HUES64 (cell line): ENCODE results near the gene LIN28A.
A peak's percentile ranks its signal among the peaks of the same experiment; 100 is the strongest.

Experiments
- H3K27ac ChIP-seq: 2 replicates; pipeline ENCODE4 v1.7.0; 2013; ENCODE audit warnings: low read depth, low read length, inconsistent platforms
- H3K27me3 ChIP-seq: 2 replicates; pipeline ENCODE4 v1.6.1; 2013; ENCODE audit warnings: mild to moderate bottlenecking, low read length; ENCODE audit not compliant: insufficient read depth
- H3K36me3 ChIP-seq: 2 replicates; pipeline ENCODE4 v1.6.1; 2013; ENCODE audit warnings: mild to moderate bottlenecking, low read length; ENCODE audit not compliant: insufficient read depth
- H3K4me1 ChIP-seq: 2 replicates; pipeline ENCODE4 v1.6.1; 2013; ENCODE audit warnings: mild to moderate bottlenecking, low read length, moderate library complexity; ENCODE audit not compliant: insufficient read depth
- H3K4me3 ChIP-seq: 2 replicates; pipeline ENCODE4 v1.5.1; 2013; ENCODE audit warnings: mild to moderate bottlenecking, low read length, moderate library complexity
- H3K9ac ChIP-seq: 2 replicates; pipeline ENCODE4 v1.6.1; 2013; ENCODE audit warnings: mild to moderate bottlenecking, low read depth, low read length
- H3K9me3 ChIP-seq: 2 replicates; pipeline ENCODE4 v1.6.1; 2013; ENCODE audit warnings: low read depth, low read length; ENCODE audit not compliant: insufficient read depth
- WGBS: fragments of 150-250, 120-280 bp; methylation state at CpG from one replicate; pipeline ENCODE4 v1.1.7; 2013; ENCODE audit warnings: missing lambda C conversion rate; 5-methylcytosine and 5-hydroxymethylcytosine counted together

The LIN28A gene

GRCh38 chr1:26411624-26412074 lies 1.0 kb downstream of the LIN28A start:
- Histone ChIP-seq H3K4me3 (peak overlapping the region; percentile 99), H3K9me3 (no peaks in the 10 kb centered on the region), H3K27ac (peak overlapping the region; percentile 99), H3K4me1 (peaks cover 32% of the 10 kb centered on the region), H3K36me3 (peaks cover 51% of the 10 kb centered on the region), H3K9ac (peak overlapping the region; percentile 99), H3K27me3 (no peaks in the 10 kb centered on the region)
- under 1% methylated on average over 16 of the region's 20 CpGs for WGBS

GRCh38 chr1:26412180-26412840 lies 1.7 kb downstream of the LIN28A start:
- H3K27me3 ChIP-seq, result no peaks in the 10 kb centered on the region
- WGBS, result 1% methylated on average over 9 of the region's 9 CpGs
- peak overlapping the region; percentile 99 for H3K9ac ChIP-seq

GRCh38 chr1:26413031-26413430 lies 2.4 kb downstream of the LIN28A start:
- H3K27ac ChIP-seq, result peak overlapping the region; percentile 99
- H3K9ac ChIP-seq, result peak overlapping the region; percentile 99
- H3K4me3 ChIP-seq, result peak overlapping the region; percentile 99
- H3K9me3 ChIP-seq, result no peaks in the 10 kb centered on the region
- H3K4me1 ChIP-seq, result peaks cover 41% of the 10 kb centered on the region
- H3K36me3 ChIP-seq, result peaks cover 62% of the 10 kb centered on the region
- no CpG with 5 or more reads among the region's 1 CpG for WGBS
- no peaks in the 10 kb centered on the region for H3K27me3 ChIP-seq

More at GRCh38 chr1:26412180-26412840, 1.7 kb downstream of the LIN28A start:
- H3K4me1 ChIP-seq, result peaks cover 34% of the 10 kb centered on the region
- no peaks in the 10 kb centered on the region for H3K9me3 ChIP-seq
- peak overlapping the region; percentile 99 for H3K4me3 ChIP-seq
- peak overlapping the region; percentile 99 for H3K27ac ChIP-seq
- H3K36me3 ChIP-seq, result peaks cover 54% of the 10 kb centered on the region

- WGBS, result 18% methylated on average over 7 of the region's 9 CpGs
- H3K4me1 ChIP-seq, result peaks cover 78% of the 10 kb centered on the region
- no peaks in the 10 kb centered on the region for H3K27me3 ChIP-seq
- peak overlapping the region; percentile 96 for H3K27ac ChIP-seq
- peak overlapping the region; percentile 37 for H3K4me3 ChIP-seq
- peak overlapping the region; percentile 82 for H3K9ac ChIP-seq
- no peaks in the 10 kb centered on the region for H3K9me3 ChIP-seq
- peaks cover 82% of the 10 kb centered on the region for H3K36me3 ChIP-seq
These were observed 6.6 kb downstream of the LIN28A start for GRCh38 chr1:26417111-26417759.

- Histone ChIP-seq H3K27me3 (no peaks in the 10 kb centered on the region), H3K36me3 (peaks cover 79% of the 10 kb centered on the region), H3K4me1 (peaks cover 77% of the 10 kb centered on the region), H3K27ac (peak overlapping the region; percentile 96), H3K4me3 (peak overlapping the region; percentile 39), H3K9me3 (no peaks in the 10 kb centered on the region), H3K9ac (peak overlapping the region; percentile 82)
- 2% methylated on average over 4 of the region's 5 CpGs for WGBS
These were observed 8.3 kb downstream of the LIN28A start for GRCh38 chr1:26418865-26419349.

GRCh38 chr1:26419494-26419893 lies 8.9 kb downstream of the LIN28A start:
- Histone ChIP-seq H3K4me3 (peak overlapping the region; percentile 38), H3K36me3 (peaks cover 78% of the 10 kb centered on the region), H3K9ac (peak overlapping the region; percentile 65), H3K4me1 (peaks cover 71% of the 10 kb centered on the region), H3K27me3 (no peaks in the 10 kb centered on the region), H3K9me3 (no peaks in the 10 kb centered on the region), H3K27ac (peak overlapping the region; percentile 91)
- WGBS, result 61% methylated on average over 2 of the region's 2 CpGs

- peak overlapping the region; percentile 86 for H3K27ac ChIP-seq
- H3K9me3 ChIP-seq, result no peaks in the 10 kb centered on the region
- H3K27me3 ChIP-seq, result no peaks in the 10 kb centered on the region
- H3K36me3 ChIP-seq, result peaks cover 61% of the 10 kb centered on the region
- H3K4me1 ChIP-seq, result peaks cover 29% of the 10 kb centered on the region
- WGBS, result 72% methylated on average over 2 of the region's 2 CpGs
- H3K4me3 ChIP-seq, result no peak overlapping the region
- H3K9ac ChIP-seq, result peak overlapping the region; percentile 39
These were observed 19.1 kb downstream of the LIN28A start for GRCh38 chr1:26429721-26430120.

GRCh38 chr1:26431979-26432695 lies 21.5 kb downstream of the LIN28A start, which contains the start of gene DHDDS:
DHDDS (plus strand) TSS chr1:26432321; CDS start chr1:26432946, 625 bp downstream.
- Histone ChIP-seq H3K4me1 (peaks cover 20% of the 10 kb centered on the region), H3K9me3 (no peaks in the 10 kb centered on the region), H3K27me3 (no peaks in the 10 kb centered on the region), H3K27ac (peak within 1 kb of the TSS; percentile 91), H3K36me3 (peaks cover 43% of the 10 kb centered on the region), H3K4me3 (peak within 1 kb of the TSS; percentile 83), H3K9ac (peak within 1 kb of the TSS; percentile 77)
- WGBS, result under 1% methylated on average over 45 of the region's 45 CpGs

GRCh38 chr1:26432793-26433192 lies 22.2 kb downstream of the LIN28A start:
- 85% methylated on average over 3 of the region's 3 CpGs for WGBS
- H3K27ac ChIP-seq, result no peak overlapping the region; the same call in 1 of the 2 replicates
- H3K36me3 ChIP-seq, result peaks cover 40% of the 10 kb centered on the region
- H3K9ac ChIP-seq, result peak overlapping the region; percentile 77
- H3K27me3 ChIP-seq, result no peaks in the 10 kb centered on the region
- peaks cover 14% of the 10 kb centered on the region for H3K4me1 ChIP-seq
- H3K4me3 ChIP-seq, result peak overlapping the region; percentile 83
- no peaks in the 10 kb centered on the region for H3K9me3 ChIP-seq

GRCh38 chr1:26434161-26434752 lies 23.6 kb downstream of the LIN28A start:
- Histone ChIP-seq H3K27ac (no peak overlapping the region), H3K9ac (no peak overlapping the region), H3K36me3 (peaks cover 45% of the 10 kb centered on the region)

More at GRCh38 chr1:26434161-26434752, 23.6 kb downstream of the LIN28A start:
- peaks cover 14% of the 10 kb centered on the region for H3K4me1 ChIP-seq
- H3K27me3 ChIP-seq, result no peaks in the 10 kb centered on the region
- no peaks in the 10 kb centered on the region for H3K9me3 ChIP-seq
- H3K4me3 ChIP-seq, result no peak overlapping the region
